Astrocyte (in vitro differentiated cells and primary cell): ENCODE data around the gene SLC19A1.

Source experiments
- EZH2 ChIP-seq: IDR thresholded peaks from 2 replicates; pipeline ENCODE4 v1.6.1; 2012; ENCODE audit warnings: mild to moderate bottlenecking, low read length, inconsistent platforms; ENCODE audit not compliant: insufficient read depth
- TF ChIP-seq, protein P1 (sequence below): IDR thresholded peaks from 2 replicates; pipeline ENCODE4 v1.5.1; 2011; ENCODE audit warnings: low read depth, mild to moderate bottlenecking, inconsistent platforms, low read length, moderate library complexity; ENCODE audit not compliant: insufficient read depth

DNA sequence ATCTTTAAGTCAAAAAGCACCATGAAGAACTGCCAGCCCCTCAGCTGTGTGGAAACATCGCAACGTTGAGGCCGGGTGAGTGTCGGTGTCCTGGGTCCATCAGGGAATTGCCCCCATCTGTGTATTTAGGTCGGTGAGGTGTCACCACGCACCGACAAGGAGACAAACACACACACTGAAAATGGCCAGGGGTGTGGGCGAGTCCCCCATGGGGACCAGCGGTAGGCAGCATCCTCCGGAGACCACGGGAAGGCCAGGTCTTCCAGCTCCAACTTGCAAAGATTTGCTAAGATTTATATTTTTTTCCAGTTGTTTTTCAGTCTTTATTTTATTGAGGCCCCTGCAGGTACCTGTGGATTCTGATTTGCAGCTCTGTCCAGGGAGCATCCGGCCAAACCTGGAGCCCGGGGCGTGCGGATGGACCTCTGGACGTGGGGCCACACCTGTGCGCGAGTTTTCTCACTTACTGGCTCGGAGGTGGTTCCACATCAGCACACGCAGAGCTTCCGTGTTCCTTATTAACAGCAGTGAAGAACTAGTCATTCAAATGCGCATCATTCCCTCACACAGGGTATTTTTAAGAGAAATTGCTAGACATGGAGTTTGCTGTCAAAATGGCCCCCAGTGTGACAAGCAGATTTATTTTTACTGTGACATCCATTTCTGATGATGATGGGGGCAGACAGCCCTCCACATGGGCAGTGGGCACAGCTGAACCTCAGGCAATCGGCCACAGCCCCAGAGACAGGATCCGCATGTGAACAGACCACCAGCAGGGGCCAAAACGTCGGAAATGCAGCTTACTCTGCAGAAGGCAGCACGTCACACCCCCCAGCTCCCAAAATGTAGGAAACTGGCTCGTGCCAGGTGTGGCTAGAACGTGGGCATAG is 17.2 kb upstream of the SLC19A1 start:
- no peak for TF ChIP-seq EZH2
- TF ChIP-seq, protein P1, sequence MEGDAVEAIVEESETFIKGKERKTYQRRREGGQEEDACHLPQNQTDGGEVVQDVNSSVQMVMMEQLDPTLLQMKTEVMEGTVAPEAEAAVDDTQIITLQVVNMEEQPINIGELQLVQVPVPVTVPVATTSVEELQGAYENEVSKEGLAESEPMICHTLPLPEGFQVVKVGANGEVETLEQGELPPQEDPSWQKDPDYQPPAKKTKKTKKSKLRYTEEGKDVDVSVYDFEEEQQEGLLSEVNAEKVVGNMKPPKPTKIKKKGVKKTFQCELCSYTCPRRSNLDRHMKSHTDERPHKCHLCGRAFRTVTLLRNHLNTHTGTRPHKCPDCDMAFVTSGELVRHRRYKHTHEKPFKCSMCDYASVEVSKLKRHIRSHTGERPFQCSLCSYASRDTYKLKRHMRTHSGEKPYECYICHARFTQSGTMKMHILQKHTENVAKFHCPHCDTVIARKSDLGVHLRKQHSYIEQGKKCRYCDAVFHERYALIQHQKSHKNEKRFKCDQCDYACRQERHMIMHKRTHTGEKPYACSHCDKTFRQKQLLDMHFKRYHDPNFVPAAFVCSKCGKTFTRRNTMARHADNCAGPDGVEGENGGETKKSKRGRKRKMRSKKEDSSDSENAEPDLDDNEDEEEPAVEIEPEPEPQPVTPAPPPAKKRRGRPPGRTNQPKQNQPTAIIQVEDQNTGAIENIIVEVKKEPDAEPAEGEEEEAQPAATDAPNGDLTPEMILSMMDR: no peak
